HG03378 (cell line): ENCODE results near the gene ASIC3.
"Not testable (repeated sequence)": the region's sequence is repeated elsewhere in the genome, so short reads cannot be mapped to it uniquely, and the experiment has no call there.

Experiments
- ATAC-seq: cut with Tn5 transposase; IDR thresholded peaks from one replicate; pipeline ENCODE4 v1.9.1; 2021; ENCODE audit warnings: mild to moderate bottlenecking, moderate library complexity; ENCODE audit not compliant: unreplicated experiment

ASIC3 gene

DNA sequence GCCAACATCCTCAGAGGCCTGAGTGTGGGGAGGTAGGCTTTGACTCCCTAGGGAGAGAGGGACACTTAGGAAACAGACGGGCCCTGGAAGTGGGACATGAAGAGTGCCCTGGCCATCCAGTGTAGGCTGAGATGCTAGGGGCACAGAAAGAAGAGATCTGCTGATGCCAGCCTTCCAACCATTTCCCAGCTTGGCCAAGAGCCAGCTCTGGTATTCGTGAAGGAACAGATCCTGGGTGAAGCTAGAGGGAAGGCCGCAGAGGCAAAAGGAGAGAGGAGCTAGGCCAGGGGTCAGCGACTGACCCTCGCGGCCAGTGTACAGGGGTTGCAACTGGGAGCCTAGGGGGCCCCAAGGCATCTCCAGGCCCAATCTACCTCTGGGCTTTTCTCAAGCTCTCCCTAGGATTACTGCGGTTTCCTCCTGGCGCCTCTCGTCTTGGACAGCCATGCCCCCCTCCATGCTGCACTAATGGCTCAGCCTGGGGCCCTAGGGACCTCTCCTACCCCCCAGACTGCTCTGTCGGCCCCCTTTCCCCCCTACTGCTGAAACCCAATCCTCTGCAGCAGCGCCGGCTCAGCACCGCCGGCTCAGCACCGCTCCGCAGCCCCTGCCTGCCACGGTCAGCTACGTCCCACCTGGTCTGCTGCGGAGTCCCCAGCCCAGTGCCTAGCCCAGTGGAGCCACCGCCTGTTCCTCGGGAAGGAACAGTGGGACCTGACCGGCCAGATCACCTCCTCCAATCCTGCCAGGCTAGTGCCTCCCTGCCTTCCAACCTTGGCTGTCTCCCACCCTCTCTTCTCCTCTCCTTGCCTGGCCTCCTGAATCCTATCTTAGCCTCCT is at the start of gene ASIC3:
Gene ASIC3 (plus strand): TSS at position 556 of the 840 bp plus-strand sequence. CDS start 355 bp downstream, outside the sequence.
- ATAC-seq, result no peak

DNA sequence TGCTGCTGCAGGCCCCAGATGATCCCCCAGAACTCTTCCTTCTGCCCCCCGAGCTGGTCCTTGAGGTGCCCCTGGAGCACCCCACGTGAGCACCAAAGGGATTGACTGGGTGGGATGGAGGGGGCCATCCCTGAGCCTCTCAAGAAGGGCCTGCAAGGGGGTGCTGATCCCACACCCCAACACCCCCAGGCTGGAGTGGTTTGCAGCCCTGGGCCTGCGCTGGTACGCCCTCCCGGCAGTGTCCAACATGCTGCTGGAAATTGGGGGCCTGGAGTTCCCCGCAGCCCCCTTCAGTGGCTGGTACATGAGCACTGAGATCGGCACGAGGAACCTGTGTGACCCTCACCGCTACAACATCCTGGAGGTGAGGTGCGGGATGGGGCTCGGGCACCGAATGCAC is 49.3 kb upstream of the ASIC3 start:
- ATAC-seq, result no peak

DNA sequence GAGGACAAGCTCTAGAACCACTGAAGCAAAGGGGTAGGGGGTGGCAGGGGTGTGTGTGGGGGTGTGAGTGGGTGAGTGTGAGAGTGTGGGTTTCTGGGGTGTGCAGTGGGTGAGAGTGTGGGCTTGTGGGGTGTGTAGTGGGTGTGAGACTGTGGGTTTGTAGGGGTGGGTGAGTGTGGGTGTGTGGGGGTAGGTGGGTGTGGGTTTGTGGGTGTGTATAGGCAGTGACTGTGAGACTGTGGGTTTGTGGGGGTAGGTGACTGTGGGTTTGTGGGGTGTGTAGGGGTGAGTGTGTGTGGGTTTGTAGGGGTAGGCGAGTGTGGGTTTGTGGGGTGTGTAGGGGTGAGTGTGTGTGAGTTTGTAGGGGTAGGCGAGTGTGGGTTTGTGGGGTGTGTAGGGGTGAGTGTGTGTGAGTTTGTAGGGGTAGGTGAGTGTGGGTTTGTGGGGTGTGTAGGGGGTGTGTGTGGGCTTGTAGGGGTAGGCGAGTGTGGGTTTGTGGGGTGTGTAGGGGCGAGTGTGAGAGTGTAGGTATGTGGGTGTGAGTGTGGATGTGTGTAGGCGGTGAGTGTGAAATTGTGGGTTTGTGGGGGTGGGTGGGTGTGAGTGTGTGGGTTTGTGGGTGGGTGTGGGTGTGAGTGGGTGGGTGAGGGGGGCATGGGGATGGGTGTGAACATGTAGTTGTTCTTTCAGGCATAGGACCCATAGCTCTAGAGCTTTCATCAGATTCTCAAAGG is 48.7 kb upstream of the ASIC3 start:
- no peak for ATAC-seq

DNA sequence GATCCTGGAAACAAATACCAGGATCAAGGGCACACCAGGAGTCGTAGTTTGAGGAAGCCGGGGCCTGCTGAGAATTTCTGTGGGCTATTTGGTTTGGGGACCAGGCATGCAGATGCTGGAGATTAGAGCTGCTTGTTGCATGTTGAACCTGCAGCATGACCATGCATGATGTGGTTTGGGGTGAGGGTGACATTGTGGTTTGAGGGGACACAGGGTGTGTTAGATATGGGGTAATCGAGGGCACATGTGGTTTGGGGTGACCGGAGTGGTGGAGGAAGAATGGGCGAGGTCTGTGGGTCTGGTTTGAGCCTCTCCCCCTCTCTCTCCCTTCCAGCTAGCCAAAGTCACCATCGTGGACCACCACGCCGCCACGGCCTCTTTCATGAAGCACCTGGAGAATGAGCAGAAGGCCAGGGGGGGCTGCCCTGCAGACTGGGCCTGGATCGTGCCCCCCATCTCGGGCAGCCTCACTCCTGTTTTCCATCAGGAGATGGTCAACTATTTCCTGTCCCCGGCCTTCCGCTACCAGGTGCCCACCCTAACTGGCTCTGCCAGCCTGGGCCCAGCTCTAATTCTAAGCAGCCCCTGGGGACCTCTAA is 47.3 kb upstream of the ASIC3 start:
- no peak for ATAC-seq

DNA sequence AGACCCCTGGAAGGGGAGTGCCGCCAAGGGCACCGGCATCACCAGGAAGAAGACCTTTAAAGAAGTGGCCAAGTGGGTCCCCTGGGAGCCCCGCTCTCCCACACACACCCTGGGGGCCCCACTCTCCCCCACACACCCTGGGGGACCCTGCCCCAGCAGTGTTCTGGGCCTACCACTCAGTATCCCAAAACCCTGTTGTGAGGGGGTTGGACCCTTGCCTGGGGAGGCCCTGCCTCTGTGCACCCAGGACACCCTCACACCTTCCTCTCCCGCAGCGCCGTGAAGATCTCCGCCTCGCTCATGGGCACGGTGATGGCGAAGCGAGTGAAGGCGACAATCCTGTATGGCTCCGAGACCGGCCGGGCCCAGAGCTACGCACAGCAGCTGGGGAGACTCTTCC is 46.8 kb upstream of the ASIC3 start:
- no peak for ATAC-seq

DNA sequence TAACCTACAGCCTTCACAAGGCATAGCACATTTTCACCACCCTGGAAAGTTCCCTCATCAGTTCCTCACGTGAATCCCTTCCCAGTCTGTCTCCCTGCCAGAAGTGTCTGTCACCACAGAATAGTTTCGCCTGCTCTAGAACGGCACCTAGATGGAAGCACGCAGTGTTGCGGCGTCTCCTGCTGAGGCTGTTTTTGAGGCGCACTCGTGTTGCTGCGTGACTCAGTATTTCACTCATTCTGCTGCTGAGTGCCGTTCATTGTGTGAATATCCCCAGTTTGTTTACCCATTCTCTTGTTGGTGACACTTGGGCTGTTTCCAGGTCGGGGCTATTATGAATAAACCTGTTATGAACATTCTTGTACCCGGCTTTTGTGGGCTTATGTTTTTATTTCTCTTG is 44.8 kb upstream of the ASIC3 start:
- ATAC-seq, result no peak

DNA sequence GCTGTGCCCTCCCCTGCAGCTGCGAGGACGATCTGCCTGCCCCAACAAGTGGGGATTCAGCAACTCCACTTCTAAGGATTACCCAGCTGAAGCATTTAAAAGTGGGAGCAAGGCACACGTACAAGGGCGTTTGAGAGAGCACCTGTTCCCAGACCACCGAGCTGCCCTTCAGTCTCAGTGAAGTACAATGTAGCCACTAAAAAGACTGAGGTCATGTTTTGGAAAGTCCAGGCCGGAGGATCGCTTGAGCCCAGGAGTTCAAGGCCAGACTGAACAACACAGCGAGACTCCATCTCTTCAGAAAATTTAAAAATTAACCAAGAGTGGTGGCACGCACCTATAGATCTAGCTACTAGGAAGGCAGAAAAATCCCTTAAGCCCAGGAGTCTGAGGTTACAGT is 42.8 kb upstream of the ASIC3 start:
- ATAC-seq, result no peak

DNA sequence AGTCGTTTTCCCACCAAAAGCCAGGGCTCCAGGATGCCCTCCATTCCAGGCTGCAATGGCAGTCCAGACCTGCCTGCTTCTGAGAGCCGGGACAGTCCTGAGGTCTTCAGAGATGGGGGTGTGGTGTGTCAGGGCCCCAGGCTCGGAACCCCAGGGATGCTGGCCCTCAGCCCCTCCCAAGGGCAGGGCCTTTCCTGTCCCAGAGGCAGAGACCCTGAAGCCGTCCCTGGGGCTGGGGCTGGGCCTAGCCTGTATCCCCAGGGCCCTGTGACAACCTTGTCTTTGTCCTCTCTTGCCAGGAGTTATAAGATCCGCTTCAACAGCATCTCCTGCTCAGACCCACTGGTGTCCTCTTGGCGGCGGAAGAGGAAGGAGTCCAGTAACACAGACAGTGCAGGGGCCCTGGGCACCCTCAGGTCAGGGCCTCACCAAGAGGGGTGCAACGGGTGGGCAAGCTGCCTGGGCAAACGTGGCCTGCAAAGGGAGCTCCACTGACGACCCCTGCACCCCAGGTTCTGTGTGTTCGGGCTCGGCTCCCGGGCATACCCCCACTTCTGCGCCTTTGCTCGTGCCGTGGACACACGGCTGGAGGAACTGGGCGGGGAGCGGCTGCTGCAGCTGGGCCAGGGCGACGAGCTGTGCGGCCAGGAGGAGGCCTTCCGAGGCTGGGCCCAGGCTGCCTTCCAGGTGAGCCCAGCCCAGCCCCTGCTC is 41.6 kb upstream of the ASIC3 start:
- no peak for ATAC-seq

DNA sequence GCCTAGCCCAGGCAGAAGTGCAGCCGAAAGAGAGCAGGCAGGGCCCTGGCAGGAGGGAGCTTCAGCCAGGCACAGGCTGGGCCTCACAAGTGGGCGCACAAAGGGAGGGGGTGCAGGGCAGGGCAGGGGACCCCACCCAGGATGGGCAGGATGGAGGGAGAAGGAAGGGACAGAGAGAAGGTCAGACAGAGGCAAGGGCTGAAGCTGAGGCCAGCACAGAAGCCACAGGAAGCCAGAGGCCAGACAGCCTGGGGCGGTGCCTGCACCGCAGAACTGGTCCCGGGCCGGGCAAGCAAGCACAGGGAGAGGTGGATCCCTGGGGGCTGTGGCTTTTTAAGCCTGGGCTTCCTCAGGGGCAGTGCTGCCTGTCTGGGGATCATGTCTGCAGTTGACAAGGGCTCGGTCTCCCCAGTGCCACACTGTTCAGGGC is 40.8 kb upstream of the ASIC3 start:
- no peak for ATAC-seq

DNA sequence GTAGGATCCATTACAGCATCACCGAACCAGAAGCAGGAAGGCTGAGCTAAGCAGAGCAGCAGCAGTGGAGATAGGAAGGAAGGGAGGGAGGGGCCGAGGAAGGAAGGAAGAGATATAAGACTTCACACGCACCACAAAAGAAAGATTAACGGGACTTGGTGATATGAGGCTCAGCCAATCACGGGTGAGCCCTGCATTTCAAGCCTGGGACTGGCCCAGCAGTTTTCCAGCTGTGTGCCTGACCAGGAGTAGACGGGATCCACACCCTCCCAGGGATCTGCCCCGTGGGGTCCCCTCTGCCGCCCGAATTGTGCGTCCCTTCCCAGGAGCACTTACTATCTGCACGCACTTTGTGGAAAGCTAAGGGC is 40.2 kb upstream of the ASIC3 start:
- no peak for ATAC-seq

DNA sequence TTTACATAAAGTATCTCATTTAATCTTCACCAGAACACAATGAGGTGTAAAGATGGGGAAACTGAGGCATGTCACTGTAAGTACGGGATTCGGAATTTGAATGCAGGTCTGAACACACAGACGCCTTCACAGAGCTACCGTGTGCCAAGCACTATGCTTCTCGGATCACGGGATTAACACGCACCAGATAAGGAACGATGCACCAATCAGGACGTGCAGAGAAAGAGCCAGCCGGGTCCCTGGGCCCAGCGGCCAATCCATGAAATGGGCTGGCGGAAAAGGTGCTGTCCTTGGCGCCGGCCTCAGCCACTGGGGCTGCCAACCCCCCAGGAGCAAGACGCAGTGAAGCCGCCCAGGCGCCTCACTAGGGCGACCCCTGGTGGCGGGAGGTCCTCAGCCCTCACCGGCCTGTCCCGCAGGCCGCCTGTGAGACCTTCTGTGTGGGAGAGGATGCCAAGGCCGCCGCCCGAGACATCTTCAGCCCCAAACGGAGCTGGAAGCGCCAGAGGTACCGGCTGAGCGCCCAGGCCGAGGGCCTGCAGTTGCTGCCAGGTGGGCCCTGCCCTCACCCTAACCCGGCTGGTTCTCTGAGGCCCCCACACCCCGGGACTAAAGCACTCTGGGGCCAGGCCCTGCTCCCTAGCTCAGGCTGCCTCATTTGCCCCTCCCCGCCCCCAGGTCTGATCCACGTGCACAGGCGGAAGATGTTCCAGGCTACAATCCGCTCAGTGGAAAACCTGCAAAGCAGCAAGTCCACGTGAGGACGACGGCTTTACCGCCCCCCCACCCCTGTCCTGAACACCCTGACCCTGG is 39.6 kb upstream of the ASIC3 start:
- peak; percentile 66 for ATAC-seq

DNA sequence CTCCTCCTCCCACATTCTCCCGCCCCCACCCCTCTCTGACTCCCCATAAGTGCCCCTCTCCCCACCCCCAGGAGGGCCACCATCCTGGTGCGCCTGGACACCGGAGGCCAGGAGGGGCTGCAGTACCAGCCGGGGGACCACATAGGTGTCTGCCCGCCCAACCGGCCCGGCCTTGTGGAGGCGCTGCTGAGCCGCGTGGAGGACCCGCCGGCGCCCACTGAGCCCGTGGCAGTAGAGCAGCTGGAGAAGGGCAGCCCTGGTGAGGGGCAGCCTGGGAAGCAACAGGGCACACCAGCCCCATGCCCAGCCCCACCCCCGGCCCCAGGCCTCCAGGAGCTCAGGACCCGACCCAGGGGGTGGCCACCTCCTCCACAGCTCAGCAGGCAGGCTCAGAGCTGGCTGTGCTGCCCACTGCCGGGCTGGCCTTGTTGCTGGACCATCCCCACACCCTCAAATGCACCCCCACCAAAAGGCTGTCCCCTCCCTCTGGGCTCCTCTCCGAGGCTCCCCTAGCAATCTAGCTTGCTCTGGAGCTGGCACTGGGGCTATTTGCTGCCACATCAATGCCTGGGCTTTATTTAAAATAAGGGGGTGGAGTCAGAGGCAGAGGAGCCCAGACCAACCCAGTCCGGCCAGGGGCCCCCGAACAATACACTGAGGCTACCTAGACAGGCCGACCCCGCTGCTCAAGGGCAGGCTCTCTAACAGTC is 38.8 kb upstream of the ASIC3 start:
- no peak for ATAC-seq

DNA sequence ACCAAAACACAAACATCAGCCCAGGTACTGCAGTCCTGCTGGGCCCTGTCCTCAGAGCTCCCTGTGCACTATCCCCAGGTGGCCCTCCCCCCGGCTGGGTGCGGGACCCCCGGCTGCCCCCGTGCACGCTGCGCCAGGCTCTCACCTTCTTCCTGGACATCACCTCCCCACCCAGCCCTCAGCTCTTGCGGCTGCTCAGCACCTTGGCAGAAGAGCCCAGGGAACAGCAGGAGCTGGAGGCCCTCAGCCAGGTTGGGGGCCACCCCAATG is 38.4 kb upstream of the ASIC3 start:
- ATAC-seq, result no peak

DNA sequence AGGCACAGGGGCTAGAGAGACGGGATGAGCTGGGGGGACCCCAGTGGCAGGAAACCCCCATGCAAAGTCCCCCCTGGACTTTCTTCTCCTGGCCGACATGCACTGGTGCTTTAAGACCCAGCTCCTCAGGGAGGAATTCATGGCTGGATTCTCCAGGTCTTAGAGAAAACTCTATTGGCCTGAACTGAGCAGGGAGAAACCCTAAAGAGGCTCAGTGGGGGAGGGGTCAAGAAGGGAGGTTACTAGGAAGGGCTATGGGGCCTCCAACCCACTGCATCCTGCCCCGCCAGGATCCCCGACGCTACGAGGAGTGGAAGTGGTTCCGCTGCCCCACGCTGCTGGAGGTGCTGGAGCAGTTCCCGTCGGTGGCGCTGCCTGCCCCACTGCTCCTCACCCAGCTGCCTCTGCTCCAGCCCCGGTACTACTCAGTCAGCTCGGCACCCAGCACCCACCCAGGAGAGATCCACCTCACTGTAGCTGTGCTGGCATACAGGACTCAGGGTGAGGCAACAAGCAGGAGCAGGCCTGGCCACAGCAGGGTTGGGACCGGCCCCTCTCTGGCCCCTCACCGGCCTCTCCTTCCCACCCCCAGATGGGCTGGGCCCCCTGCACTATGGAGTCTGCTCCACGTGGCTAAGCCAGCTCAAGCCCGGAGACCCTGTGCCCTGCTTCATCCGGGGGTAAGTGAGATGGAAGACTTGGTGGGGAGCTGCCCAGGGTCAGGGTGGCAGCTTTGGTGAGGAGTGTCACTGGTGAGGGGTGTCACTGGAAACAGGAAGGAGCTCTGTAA is 37.8 kb upstream of the ASIC3 start:
- ATAC-seq, result no peak

DNA sequence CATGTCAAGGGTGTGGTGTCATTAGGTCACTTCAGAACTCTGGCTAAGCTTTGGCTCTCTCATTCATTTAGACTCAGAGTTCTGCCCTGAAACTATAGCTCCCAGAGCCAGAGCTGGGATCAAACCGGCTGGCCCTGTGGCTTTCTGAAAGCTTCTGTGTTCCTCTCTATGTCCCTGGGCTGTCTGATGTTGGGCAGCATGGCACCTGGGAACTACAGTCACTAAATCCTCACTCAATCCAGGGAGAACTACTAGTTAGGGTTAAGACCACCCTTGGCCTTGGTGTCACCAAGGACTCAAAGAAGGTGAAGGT is 37.3 kb upstream of the ASIC3 start:
- ATAC-seq, result no peak

DNA sequence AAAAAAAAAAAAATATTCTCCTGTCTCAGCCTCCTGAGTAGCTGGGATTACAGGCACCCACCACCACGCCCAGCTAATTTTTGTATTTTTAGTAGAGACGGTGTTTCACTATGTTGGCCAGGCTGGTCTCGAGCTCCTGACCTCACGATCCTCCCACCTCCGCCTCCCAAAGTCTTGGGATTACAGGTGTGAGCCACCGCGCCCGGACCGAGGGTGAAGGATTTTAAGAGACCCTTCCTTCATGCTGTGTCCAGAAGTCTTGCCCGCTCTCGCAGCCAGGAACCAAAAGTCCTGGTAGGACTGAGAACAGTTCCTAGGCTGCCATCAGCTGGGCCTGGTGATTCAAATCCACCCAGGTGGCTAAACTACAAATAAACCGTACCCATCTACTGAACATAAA is 36.7 kb upstream of the ASIC3 start:
- ATAC-seq, result not testable (repeated sequence)

DNA sequence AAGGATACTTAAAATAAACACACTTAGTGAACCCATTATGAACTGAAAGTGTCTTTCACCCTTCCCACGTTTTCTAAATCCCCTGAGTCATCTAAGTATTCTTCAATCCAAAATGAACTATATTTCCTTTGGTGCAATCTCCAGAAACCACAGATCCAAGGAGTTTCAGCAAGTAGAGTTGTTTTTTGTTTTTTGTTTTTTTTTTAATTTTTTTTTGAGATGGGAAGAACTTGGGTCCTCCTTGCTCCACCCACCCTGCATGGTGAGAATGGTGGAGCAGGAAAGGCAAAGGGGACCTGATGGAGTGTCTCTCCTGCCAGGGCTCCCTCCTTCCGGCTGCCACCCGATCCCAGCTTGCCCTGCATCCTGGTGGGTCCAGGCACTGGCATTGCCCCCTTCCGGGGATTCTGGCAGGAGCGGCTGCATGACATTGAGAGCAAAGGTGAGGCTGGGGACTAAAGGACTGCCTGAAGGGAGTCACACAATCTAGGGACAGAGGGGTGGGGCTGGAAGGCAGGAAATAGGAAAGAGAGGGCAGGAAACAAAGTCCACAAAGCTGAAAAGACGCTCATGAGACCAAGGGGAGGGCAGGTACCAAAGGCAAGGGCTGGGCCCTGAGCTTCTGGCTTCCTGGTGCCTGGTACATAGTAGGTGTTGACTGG is 36.2 kb upstream of the ASIC3 start:
- ATAC-seq, result no peak

DNA sequence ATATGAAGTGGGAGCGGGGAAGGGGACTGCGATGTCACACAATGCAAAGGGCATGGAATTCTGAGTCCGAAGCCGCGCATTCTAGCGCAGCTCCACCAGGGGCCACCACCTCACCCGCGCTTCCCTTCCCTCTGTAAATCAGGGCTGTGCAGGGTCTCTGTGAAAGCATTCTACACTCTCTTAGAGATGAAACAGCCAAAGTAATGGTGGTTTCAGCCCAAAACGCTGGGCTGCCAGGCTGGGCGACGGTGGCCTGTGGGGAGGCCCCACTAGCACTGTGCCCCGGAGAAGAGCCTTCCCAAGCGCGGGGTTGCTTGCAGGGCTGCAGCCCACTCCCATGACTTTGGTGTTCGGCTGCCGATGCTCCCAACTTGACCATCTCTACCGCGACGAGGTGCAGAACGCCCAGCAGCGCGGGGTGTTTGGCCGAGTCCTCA is 35.4 kb upstream of the ASIC3 start:
- ATAC-seq, result no peak

DNA sequence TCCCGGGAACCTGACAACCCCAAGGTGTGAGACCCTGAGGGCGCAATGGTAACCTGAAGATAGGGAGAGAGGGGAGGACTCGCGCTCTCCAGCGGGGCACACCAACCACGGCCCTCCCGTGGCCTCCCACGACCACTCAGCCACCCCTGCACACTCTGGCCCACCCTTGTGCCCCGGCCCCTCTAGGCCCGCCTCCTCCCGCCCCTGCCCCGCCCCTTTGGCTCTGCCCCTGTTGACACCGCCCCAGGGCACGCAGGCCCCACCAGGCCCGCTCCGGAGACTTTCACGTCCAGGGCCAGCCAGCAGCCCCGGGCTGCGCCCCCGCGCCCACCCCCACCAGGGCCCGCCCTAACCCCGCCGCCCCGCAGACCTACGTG is 35.0 kb upstream of the ASIC3 start:
- no peak for ATAC-seq
